ENCODE data around the gene DIO3.
A peak's percentile ranks its signal among the peaks of the same experiment; 100 is the strongest.

The DIO3 gene

GRCh38 chr14:101561145-101561896 lies at the start of gene DIO3:
TSS of gene DIO3 (plus strand) at chr14:101561495.
- peaks cover 12 to 27% (median 18%) of the 10 kb centered on the region in 11 experiments for H3K9me3 ChIP-seq (replicated peaks in 1 of 11)
- TF ChIP-seq Cebpa-rat (IDR thresholded peaks at IDR 0.05): no peak
- no peaks in the 10 kb centered on the region for H3K36me3 ChIP-seq
- peak within 1 kb of the TSS; percentile 67 to 82 (median 77) for H3K4me2 ChIP-seq
- peak within 1 kb of the TSS in 7 of 11 experiments; percentile 28 to 59 (median 51); a peak in 7 of 22 replicates for H3K9ac ChIP-seq
- peaks cover 11 to 44% (median 30%) of the 10 kb centered on the region in 10 experiments; a peak in 17 of 20 replicates for H3K4me1 ChIP-seq
- peaks cover 83 to 91% (median 85%) of the 10 kb centered on the region in 11 experiments for H3K27me3 ChIP-seq
- peak within 1 kb of the TSS; percentile 42 to 69 (median 58) for H3K4me3 ChIP-seq
- H3K27ac ChIP-seq: no peak within 1 kb of the TSS
- H4K20me1 ChIP-seq: peaks cover 0 to 43% (median 21%) of the 10 kb centered on the region in 11 experiments; a peak in 12 of 22 replicates

- Histone ChIP-seq H3K4me3 (no peak overlapping the region; a peak in 1 of 20 replicates), H3K27ac (peak overlapping the region in 8 of 11 experiments; percentile 46 to 78 (median 68); a peak in 16 of 22 replicates), H3K4me1 (peaks cover 59 to 95% (median 85%) of the 10 kb centered on the region in 10 experiments), H3K9me3 (replicated peaks in 1 of 11) (peaks cover 10 to 18% (median 14%) of the 10 kb centered on the region in 11 experiments; a peak in 18 of 22 replicates), H4K20me1 (no peaks in the 10 kb centered on the region), H3K27me3 (no peaks in the 10 kb centered on the region), H3K36me3 (no peaks in the 10 kb centered on the region), H3K9ac (peak overlapping the region; percentile 26 to 71 (median 54); a peak in 18 of 22 replicates), H3K4me2 (peak overlapping the region; percentile 68 to 95 (median 86))
- no peak for TF ChIP-seq Cebpa-rat (IDR thresholded peaks at IDR 0.05)
Observed at GRCh38 chr14:101511620-101512375, 49.5 kb upstream of the DIO3 start.

- TF ChIP-seq Cebpa-rat (IDR thresholded peaks at IDR 0.05): no peak
- peaks cover 61 to 95% (median 85%) of the 10 kb centered on the region in 10 experiments for H3K4me1 ChIP-seq
- no peaks in the 10 kb centered on the region for H3K27me3 ChIP-seq
- no peaks in the 10 kb centered on the region for H4K20me1 ChIP-seq
- H3K27ac ChIP-seq: peak overlapping the region in 8 of 11 experiments; percentile 46 to 78 (median 68); a peak in 16 of 22 replicates
- peaks cover 10 to 18% (median 14%) of the 10 kb centered on the region in 11 experiments; a peak in 18 of 22 replicates for H3K9me3 ChIP-seq (replicated peaks in 1 of 11)
- peak overlapping the region; percentile 26 to 71 (median 54); a peak in 18 of 22 replicates for H3K9ac ChIP-seq
- H3K36me3 ChIP-seq: no peaks in the 10 kb centered on the region
- H3K4me2 ChIP-seq: peak overlapping the region; percentile 68 to 95 (median 86)
- H3K4me3 ChIP-seq: no peak overlapping the region; a peak in 1 of 20 replicates
Observed at GRCh38 chr14:101512376-101512695, 49.0 kb upstream of the DIO3 start.

- Histone ChIP-seq H3K36me3 (no peaks in the 10 kb centered on the region), H3K27me3 (no peaks in the 10 kb centered on the region), H3K9ac (peak overlapping the region in 1 of 11 experiments; percentile 35; a peak in 3 of 22 replicates), H3K4me1 (peaks cover 72 to 95% (median 85%) of the 10 kb centered on the region in 10 experiments), H4K20me1 (no peaks in the 10 kb centered on the region), H3K4me3 (no peak overlapping the region), H3K9me3 (replicated peaks in 1 of 11) (peaks cover 10 to 18% (median 14%) of the 10 kb centered on the region in 11 experiments; a peak in 18 of 22 replicates), H3K4me2 (peak overlapping the region; percentile 68 to 95 (median 86)), H3K27ac (peak overlapping the region in 6 of 11 experiments; percentile 34 to 75 (median 42); a peak in 10 of 22 replicates)
- no peak for TF ChIP-seq Cebpa-rat (IDR thresholded peaks at IDR 0.05)
Observed at GRCh38 chr14:101514136-101514535, 47.2 kb upstream of the DIO3 start.

- Histone ChIP-seq H3K27me3 (no peaks in the 10 kb centered on the region), H4K20me1 (no peaks in the 10 kb centered on the region)
- no peak for TF ChIP-seq Cebpa-rat (IDR thresholded peaks at IDR 0.05)
Observed at GRCh38 chr14:101516401-101516800, 44.9 kb upstream of the DIO3 start.

GRCh38 chr14:101518611-101519473 lies 42.5 kb upstream of the DIO3 start:
- no peaks in the 10 kb centered on the region for H3K27me3 ChIP-seq
- peak overlapping the region; percentile 17 to 68 (median 50); a peak in 20 of 22 replicates for H3K9ac ChIP-seq
- peak overlapping the region; percentile 78 to 91 (median 84) for H3K4me2 ChIP-seq
- H3K36me3 ChIP-seq: no peaks in the 10 kb centered on the region
- no peak overlapping the region for H3K4me3 ChIP-seq
- TF ChIP-seq Cebpa-rat (IDR thresholded peaks at IDR 0.05): no peak
- H3K27ac ChIP-seq: peak overlapping the region; percentile 39 to 81 (median 69)
- peaks cover 60 to 86% (median 78%) of the 10 kb centered on the region in 10 experiments for H3K4me1 ChIP-seq
- no peaks in the 10 kb centered on the region for H4K20me1 ChIP-seq
- H3K9me3 ChIP-seq (replicated peaks in 1 of 11): peaks cover 10 to 18% (median 14%) of the 10 kb centered on the region in 11 experiments; a peak in 18 of 22 replicates

More at GRCh38 chr14:101516401-101516800, 44.9 kb upstream of the DIO3 start:
- H3K4me2 ChIP-seq: peak overlapping the region in 6 of 11 experiments; percentile 78 to 91 (median 85); a peak in 9 of 22 replicates
- H3K4me1 ChIP-seq: peaks cover 66 to 90% (median 84%) of the 10 kb centered on the region in 10 experiments
- H3K4me3 ChIP-seq: no peak overlapping the region
- no peaks in the 10 kb centered on the region for H3K36me3 ChIP-seq
- no peak overlapping the region for H3K9ac ChIP-seq
- H3K9me3 ChIP-seq (replicated peaks in 1 of 11): peaks cover 10 to 18% (median 14%) of the 10 kb centered on the region in 11 experiments; a peak in 18 of 22 replicates
- H3K27ac ChIP-seq: 0 out of 22 replicates have a peak overlapping the region, but pooled peaks of 1 of the 11 experiments have one; percentile 15

GRCh38 chr14:101520621-101521472 lies 40.4 kb upstream of the DIO3 start:
- no peak overlapping the region for H3K9ac ChIP-seq
- no peaks in the 10 kb centered on the region for H4K20me1 ChIP-seq
- no peak overlapping the region for H3K27ac ChIP-seq
- H3K27me3 ChIP-seq: peaks cover 0 to 11% (median 0%) of the 10 kb centered on the region in 11 experiments; a peak in 5 of 22 replicates
- no peaks in the 10 kb centered on the region for H3K36me3 ChIP-seq
- peaks cover 5 to 11% (median 7%) of the 10 kb centered on the region in 11 experiments; a peak in 18 of 22 replicates for H3K9me3 ChIP-seq (replicated peaks in 1 of 11)
- peaks cover 65 to 89% (median 82%) of the 10 kb centered on the region in 10 experiments for H3K4me1 ChIP-seq
- H3K4me3 ChIP-seq: no peak overlapping the region
- TF ChIP-seq Cebpa-rat (IDR thresholded peaks at IDR 0.05): no peak
- peak overlapping the region in 5 of 11 experiments; percentile 78 to 91 (median 85); a peak in 5 of 22 replicates for H3K4me2 ChIP-seq

All from BLaER1 treated with 17β-estradiol and CSF1 and Interleukin-3, amounts not matched to agents 10 nM and 100 nM (cell line).